ENCODE measurements around the gene XAB2.

Gene XAB2

DNA sequence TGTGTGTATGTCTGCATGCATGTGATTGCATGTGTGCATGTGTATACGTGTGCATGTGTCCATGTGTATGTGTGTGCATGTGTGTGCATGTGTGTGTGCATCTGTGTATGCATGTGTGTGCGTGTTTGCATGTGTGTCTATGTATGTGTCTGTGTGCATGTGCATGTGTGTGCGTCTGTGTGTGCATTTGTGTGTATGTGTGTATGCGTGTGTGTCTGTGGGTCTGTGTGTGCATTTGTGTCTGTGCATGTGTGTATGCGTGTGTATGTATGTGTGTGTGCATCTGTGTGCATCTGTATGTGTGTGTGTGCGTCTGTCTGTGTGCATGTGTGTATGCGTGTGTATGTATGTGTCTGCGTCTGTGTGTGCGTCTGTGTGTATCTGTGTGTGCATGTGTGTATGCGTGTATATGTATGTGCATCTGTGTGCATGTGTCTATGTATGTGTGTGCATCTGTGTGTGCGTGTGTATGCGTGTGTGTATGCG lies 10.6 kb upstream of the XAB2 start:
- no peaks in the 10 kb centered on the region for H3K36me3 ChIP-seq (ENCODE audit: low read length)
- H3K9me2 ChIP-seq (replicated peaks; ENCODE audit: insufficient read depth, low read length) = no peaks in the 10 kb centered on the region
- no peak overlapping the region for H3K4me2 ChIP-seq (ENCODE audit: low read depth, low read length, poor library complexity, severe bottlenecking)
- no peak for TF ChIP-seq EZH2phosphoT487 (conservative IDR thresholded peaks at IDR 0.05; ENCODE audit: low read length)
- TF ChIP-seq, protein P1, sequence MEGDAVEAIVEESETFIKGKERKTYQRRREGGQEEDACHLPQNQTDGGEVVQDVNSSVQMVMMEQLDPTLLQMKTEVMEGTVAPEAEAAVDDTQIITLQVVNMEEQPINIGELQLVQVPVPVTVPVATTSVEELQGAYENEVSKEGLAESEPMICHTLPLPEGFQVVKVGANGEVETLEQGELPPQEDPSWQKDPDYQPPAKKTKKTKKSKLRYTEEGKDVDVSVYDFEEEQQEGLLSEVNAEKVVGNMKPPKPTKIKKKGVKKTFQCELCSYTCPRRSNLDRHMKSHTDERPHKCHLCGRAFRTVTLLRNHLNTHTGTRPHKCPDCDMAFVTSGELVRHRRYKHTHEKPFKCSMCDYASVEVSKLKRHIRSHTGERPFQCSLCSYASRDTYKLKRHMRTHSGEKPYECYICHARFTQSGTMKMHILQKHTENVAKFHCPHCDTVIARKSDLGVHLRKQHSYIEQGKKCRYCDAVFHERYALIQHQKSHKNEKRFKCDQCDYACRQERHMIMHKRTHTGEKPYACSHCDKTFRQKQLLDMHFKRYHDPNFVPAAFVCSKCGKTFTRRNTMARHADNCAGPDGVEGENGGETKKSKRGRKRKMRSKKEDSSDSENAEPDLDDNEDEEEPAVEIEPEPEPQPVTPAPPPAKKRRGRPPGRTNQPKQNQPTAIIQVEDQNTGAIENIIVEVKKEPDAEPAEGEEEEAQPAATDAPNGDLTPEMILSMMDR (IDR thresholded peaks at IDR 0.05; ENCODE audit: insufficient read depth, low read length, poor library complexity, severe bottlenecking) = no peak
- H3K9ac ChIP-seq (ENCODE audit: low read length) = no peak overlapping the region
- H3K27me3 ChIP-seq (ENCODE audit: low read length) = no peaks in the 10 kb centered on the region
- no peak overlapping the region for H2AFZ ChIP-seq (ENCODE audit: low read depth, low read length, severe bottlenecking)
- H3K9me3 ChIP-seq (ENCODE audit: insufficient read depth, low read length) = no peaks in the 10 kb centered on the region
- H3F3A ChIP-seq (ENCODE audit: insufficient read depth) = no peaks in the 10 kb centered on the region
- no peak overlapping the region for H3K4me3 ChIP-seq (ENCODE audit: insufficient read depth, low read length, poor library complexity, severe bottlenecking)
- no peaks in the 10 kb centered on the region for H4K20me1 ChIP-seq (ENCODE audit: low read depth, low read length)
- no peak overlapping the region for H3K27ac ChIP-seq (ENCODE audit: low read depth, low read length)
- 0 out of 2 replicates have a peak, but pooled peaks cover 7% of the 10 kb centered on the region for H3K79me2 ChIP-seq (ENCODE audit: insufficient read depth, low read length)

DNA sequence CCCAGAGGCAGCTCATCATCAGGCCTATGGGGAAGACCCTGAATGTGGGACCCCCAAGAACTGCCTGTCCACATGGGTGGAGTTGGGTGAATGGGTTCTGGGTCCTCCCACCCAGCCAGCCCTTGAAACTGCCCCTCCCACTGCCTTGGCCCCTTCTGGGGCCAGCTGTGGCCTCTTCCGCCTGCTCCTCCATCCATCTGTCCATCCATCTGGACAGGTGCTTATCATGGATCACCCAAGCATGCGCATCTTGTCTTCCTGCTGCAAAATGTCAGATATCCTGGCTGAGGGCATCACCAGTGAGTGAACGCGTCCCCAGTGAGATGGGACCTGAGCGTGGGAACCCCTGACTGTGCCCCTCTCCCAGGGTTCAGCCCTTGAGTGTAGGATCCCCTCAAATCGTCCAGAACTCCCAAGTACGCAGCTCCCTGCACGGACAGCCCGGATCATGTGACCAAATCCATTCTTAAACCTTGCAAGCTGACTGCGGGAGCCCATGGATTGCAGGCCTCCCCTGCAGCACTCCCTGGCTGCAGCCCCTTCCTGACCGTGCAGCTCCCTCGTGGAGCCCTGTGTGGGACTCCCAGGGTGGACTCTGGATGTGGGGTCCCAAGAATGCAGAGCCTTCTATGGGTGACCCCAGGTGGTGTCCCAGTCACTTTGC lies 9.6 kb upstream of the XAB2 start:
- no peaks in the 10 kb centered on the region for H3F3A ChIP-seq (ENCODE audit: insufficient read depth)
- H4K20me1 ChIP-seq (ENCODE audit: low read depth, low read length) = no peaks in the 10 kb centered on the region
- H3K9me2 ChIP-seq (replicated peaks; ENCODE audit: insufficient read depth, low read length) = no peaks in the 10 kb centered on the region
- 0 out of 2 replicates have a peak, but pooled peaks cover 7% of the 10 kb centered on the region for H3K79me2 ChIP-seq (ENCODE audit: insufficient read depth, low read length)
- no peaks in the 10 kb centered on the region for H3K9me3 ChIP-seq (ENCODE audit: insufficient read depth, low read length)
- H2AFZ ChIP-seq (ENCODE audit: low read depth, low read length, severe bottlenecking) = no peak overlapping the region
- H3K4me3 ChIP-seq (ENCODE audit: insufficient read depth, low read length, poor library complexity, severe bottlenecking) = no peak overlapping the region
- no peak overlapping the region for H3K4me2 ChIP-seq (ENCODE audit: low read depth, low read length, poor library complexity, severe bottlenecking)
- TF ChIP-seq EZH2phosphoT487 (conservative IDR thresholded peaks at IDR 0.05; ENCODE audit: low read length) = no peak
- TF ChIP-seq, protein P1 (IDR thresholded peaks at IDR 0.05; ENCODE audit: insufficient read depth, low read length, poor library complexity, severe bottlenecking) = no peak
- no peak overlapping the region for H3K9ac ChIP-seq (ENCODE audit: low read length)
- no peaks in the 10 kb centered on the region for H3K27me3 ChIP-seq (ENCODE audit: low read length)
- H3K27ac ChIP-seq (ENCODE audit: low read depth, low read length) = no peak overlapping the region
- H3K36me3 ChIP-seq (ENCODE audit: low read length) = no peaks in the 10 kb centered on the region

- Histone ChIP-seq H3K27ac (ENCODE audit: low read depth, low read length) (peak overlapping the region; percentile 37), H3K4me2 (ENCODE audit: low read depth, low read length, poor library complexity, severe bottlenecking) (peak overlapping the region; percentile 80), H2AFZ (ENCODE audit: low read depth, low read length, severe bottlenecking) (peak overlapping the region; percentile 71)
These were observed 8.3 kb upstream of the XAB2 start for GRCh38 chr19:7637374-7638256.

More at GRCh38 chr19:7637374-7638256, 8.3 kb upstream of the XAB2 start:
- Histone ChIP-seq H3K79me2 (ENCODE audit: insufficient read depth, low read length) (0 out of 2 replicates have a peak, but pooled peaks cover 7% of the 10 kb centered on the region), H3K27me3 (ENCODE audit: low read length) (no peaks in the 10 kb centered on the region), H3K9me3 (ENCODE audit: insufficient read depth, low read length) (no peaks in the 10 kb centered on the region), H3F3A (ENCODE audit: insufficient read depth) (no peaks in the 10 kb centered on the region), H3K36me3 (ENCODE audit: low read length) (no peaks in the 10 kb centered on the region), H4K20me1 (ENCODE audit: low read depth, low read length) (no peaks in the 10 kb centered on the region), H3K9me2 (replicated peaks; ENCODE audit: insufficient read depth, low read length) (no peaks in the 10 kb centered on the region), H3K9ac (ENCODE audit: low read length) (peak overlapping the region; percentile 89), H3K4me3 (ENCODE audit: insufficient read depth, low read length, poor library complexity, severe bottlenecking) (peak overlapping the region; percentile 91)
- TF ChIP-seq, protein P1 (IDR thresholded peaks at IDR 0.05; ENCODE audit: insufficient read depth, low read length, poor library complexity, severe bottlenecking) = no peak
- TF ChIP-seq EZH2phosphoT487 (conservative IDR thresholded peaks at IDR 0.05; ENCODE audit: low read length) = no peak
